ENCODE measurements around the gene PGM5.

PGM5 gene

DNA sequence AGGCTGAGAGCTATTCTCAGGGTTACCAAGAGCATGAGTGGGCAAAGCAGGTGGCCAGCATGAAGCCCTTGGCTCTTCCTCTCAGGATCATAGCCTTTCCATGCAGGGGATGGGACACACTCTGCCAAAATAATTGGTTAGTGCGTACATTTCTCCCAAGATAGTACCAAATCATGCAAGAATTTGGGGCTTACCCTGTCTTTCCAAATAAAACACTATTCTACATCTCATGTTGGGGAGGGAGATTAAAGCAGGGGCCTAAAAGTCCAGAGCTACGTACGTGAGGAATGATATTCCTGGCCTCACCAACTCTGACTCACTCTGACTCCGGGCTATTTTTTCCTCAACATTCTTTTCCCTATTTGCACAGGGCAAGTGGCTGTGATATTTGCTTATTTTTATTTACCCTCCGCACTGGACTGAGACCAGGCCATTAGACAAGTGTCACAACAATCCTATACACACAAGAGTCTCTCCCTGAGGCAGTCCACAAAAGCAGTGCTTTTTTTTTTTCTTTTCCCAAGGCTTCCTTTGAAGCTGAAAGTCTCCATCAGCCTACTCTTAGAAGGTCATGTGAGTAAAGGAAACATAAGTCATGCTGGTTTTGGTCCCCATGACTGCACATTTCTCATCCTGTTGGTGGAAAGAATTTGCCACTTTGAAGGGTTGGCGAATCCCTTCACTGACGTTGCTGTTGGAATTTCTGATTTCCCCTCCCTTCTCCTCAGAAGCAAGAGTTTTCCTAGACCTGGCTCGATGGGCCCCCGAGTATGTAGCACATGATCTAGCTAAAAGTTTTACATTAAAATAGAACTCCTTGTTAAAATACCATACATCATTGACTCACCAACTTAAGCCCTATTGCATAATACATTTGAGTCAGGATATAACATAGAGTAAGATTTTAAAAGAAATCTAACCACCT is 144.3 kb downstream of the PGM5 start:
- no peak for DNase-seq

DNA sequence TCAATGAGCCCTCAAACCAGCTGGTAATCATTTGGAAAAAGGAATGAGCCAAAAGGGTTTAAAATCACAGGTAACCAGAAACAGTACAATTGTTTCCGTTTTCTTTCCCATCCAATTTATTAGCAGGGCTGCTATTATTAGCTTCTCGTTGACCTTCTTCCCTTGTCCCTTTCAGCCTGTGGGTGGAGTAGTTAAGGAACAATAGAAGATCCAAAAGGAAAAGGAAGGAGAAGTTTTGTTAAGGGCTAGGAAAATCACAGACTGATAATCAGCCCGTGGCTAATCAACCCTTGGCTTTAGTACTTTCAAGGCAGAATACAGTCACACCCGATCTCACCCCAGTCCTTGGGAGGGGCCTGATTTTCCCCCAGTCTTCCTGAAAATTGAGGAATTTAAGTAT is 145.9 kb downstream of the PGM5 start:
- no peak for DNase-seq

DNA sequence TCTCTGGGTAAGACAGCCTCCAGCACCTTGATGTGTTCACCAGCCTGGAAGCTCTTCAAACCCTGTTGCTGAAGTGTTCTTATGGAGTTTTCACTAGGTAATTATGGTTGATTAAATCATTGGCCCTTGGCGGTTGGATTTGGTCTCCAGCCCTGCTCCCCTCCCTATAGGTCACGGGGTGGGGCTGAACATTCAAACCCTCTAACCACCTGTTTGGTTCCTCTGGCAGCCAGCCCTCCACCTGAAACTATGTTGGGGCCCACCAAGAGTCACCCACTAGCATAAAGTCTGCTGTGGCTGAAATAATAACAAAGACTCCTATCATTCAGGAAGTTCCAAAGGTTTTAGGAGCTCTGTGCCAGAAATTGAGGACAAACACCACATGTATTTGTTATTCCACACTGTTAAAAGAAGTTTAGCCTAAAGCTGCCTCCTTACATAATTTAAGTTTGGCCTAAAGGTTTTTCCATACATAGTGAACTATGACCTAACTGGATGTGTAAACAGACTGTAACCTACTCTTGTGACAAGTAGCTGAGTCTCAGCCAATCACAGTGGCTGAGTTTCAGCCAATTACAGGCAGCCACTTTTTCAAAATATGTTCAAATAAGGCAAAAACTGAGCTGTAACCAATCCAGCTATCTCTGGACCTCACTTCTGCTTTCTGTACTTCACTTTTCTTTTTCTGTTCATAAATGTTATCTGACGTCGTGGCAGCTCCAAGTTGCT is 149.4 kb downstream of the PGM5 start:
- no peak for DNase-seq

DNA sequence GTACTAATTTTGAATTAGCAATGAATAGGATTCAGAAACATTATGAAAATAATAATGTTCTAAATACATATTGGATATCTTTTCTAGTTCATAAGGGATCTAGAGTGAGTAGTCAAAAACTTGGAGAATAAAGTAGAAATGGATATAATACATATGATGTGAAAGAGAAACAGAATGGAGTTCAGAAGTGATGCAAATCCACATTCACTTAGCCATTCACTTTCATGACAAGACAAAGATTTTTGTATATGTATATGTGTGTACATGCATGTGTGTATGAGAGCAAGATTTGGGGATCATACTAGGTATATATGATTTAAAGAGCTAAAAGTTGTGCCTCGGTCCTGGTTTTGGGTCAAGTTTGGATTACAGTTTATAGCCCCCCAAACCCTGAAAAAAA is 150.1 kb downstream of the PGM5 start:
- DNase-seq: no peak

DNA sequence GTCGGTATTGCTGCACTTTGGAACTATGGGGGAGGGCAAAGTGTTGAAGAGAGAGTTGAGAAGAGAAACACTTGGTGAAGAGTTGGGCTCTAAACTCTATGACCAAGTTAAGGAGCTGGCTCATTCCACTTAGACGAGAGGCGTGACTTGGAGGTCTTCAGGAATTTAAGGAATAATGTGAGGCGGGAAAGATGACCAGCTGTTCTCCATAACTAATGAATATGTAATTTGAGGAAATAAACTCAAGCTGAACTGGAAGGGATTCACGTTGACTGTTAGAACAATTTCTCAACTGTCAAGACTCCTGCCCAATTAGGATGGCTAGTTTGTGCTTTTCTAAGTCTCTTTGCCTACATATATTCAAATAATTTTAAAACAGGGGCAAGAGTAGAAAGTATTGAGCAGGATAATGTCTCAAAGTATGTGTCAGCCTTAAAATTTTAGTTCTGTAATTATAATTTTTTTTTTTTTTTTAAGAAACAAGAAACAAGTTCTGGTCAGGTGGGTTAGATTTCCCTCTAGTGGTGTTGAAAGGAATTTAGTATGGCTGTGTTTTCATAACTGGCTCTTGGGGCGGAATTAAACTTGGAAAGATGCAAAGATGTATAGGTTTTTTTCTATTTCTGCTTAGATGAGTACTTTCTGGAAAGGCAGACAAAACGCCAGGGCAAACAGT is 150.9 kb downstream of the PGM5 start:
- DNase-seq: no peak

DNA sequence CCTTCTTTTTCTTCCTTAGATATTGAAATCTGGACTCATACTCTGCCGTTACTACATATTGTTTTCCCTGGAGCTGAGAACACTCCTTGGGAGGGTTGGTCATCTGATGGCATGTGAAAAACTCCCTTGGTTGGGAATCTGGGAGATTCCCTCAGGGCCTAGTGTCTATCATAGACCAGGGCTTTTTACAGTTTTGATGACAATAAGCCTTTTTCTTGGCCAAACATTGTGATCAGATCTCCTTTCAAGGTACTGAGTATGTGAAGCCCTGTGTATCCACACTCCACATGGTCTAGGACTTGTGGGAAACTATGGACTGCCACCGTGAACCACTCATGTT is 151.4 kb downstream of the PGM5 start:
- DNase-seq: no peak

DNA sequence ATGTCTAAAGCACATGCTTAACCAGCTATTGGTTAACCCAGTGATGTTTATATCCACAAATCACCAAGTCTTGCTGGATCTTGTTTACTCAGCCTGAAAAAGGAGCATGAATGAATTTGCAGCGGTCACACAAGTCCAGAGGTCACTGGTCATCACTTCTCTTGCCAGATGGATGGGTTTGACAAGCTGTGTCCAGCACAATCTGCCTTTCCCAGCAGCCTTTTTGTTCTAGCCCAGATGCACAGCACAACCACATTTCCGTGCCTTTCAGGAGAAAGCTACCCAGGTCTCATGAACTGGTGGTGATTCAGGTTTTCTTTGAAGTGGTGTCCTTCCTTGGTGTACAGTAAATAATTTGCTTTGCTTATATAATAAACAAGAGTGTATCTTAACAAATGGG is 152.1 kb downstream of the PGM5 start:
- no peak for DNase-seq

DNA sequence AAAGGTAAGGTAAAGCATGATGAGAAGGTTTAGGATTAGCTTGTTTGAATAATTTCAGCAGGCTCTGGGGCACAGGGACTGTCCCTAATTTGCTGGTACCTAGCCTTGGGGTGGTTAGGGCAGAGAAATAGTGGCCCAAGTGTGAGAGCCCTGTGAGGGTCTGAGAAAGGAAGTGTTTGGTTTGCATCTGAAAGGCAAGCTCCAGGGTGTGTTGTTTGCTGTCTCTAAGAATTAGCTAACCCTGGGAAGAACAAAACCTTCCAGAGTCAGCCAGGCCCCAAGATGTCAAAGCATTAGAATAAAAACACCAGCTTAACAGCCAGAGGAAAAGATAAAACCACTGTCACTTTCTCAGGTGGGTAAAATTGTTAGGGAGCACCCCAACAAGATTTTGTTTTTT is 153.3 kb downstream of the PGM5 start:
- DNase-seq: no peak

DNA sequence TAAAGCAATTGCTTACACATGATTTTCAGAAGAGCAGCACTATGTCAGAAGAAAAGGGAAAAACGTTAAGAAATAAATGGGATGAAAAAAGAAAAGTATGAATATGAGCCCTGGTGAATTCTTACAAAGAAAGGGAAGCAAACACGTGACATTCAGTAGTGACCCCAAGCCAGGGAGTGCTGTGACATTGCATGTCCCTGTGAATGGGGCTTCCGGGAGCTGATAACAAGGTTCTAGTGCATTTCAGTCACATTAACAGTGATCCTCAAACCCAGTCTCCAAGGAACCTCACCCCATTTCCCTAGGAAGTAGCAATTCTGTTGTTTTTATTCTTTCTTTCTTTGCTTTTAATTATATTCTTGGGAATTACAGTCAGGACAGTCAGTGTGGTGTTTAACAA is 157.0 kb downstream of the PGM5 start:
- no peak for DNase-seq

DNA sequence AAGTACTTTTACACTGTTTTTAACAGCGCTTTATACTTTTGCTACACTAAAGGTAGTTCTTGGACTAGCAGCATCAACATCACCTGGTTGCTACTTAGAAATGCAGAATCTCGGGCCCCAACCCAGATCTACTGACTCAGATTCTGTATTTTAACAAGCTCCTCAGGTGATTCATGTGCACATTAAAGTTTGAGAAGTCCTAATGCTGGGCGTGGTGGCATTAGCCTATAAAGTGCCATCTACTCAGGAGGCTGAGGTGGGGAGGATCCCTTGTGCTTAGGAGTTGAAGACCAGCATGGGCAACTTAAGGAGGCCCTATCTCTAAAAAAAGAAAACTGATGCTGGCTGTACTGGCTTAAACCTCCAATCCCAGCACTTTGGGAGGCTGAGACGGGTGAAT is 157.6 kb downstream of the PGM5 start:
- no peak for DNase-seq

DNA sequence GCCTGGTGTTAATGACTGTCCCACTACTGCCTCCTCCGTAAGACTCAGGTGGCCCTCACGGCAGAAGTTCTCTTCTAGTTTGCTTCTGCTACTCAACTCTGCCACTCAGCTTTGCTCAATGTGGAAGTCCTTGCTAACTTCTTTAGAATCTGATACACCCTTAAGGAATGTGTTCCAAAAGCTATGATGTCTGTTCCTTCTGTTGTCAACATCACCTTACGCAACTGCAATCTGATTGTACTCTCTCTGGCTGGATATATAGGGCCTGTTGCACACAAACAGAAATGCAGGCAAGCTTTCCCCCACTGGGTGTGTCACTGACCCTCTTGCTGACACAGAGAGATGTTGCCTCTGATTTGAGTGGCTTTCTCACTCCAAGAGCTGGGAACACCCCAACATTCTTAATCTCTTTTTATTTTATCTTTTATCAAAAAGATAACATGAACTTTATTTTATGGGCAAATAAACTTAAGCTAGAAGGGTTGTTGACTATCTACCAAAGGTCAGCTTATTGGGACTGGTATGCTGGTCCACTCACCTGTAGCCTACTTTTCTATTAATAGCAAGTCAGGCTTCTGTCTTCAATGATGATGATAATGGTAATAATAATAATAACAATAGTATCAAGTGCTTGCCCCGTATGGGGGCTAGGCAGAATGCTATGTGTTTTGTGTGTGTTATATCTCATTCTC is 159.1 kb downstream of the PGM5 start:
- DNase-seq: no peak

DNA sequence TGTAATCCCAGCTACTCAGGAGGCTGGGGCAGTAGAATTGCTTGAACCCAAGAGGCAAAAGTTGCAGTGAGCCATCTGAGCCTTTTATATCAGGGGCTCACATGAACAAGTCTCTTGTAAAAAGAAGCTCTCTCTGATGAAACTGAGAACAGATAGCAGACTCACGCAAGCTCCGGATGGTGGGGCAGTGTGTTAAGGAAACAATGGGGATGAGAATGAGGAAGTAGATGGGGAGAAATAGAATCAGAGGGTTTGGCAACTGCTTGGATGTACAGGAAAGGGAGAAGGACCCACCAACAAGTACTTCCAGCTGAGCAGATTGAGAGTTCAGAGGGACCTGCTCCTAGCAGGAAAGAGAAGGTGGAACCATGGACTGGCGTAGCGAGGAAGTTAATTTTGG is 165.7 kb downstream of the PGM5 start:
- no peak for DNase-seq

DNA sequence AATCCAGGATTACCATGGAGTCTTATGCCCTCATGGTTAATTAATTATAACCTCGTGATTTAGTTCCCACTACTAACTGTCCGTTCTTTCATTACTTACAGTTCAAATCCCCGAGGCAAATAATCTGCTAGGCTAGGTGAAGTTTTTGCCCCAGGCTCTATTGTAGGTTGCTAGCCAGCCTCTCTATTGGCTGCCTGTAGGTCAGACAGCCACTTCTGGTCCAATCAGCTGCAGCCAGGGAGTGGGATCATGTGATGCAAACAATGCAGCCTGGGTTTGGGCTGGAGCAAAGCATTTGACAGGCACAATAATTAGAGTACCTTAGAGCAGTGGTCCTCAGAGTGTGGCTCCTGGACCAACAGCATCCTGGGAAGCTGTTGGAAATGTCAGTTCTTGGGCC is 166.5 kb downstream of the PGM5 start:
- DNase-seq: no peak

DNA sequence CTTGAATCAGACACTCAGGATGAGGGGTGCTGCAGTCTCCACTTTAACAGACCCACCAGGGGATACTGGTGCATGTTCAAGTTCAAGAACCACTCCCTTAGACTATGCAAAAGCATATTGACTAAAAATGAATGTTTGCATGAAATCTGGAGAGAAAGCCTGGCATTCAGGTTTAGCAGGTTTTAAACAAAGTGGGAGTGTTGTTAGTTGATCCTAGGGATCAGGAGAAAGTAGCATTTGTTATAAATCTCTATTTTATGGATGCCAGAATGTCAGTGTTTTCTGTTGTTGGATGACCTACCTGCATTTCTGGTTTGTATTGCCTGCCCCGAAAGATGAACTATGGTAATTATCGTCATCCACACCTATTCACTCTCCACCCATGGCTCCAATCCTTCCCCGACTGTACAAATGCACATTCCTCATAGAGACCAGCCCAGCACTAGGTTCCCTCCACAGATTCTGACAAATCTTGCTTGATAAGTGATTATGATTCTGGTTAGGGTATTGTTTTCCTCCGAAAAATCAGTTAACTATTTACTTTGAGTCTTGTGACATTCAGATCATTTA is 167.0 kb downstream of the PGM5 start:
- DNase-seq: no peak

DNA sequence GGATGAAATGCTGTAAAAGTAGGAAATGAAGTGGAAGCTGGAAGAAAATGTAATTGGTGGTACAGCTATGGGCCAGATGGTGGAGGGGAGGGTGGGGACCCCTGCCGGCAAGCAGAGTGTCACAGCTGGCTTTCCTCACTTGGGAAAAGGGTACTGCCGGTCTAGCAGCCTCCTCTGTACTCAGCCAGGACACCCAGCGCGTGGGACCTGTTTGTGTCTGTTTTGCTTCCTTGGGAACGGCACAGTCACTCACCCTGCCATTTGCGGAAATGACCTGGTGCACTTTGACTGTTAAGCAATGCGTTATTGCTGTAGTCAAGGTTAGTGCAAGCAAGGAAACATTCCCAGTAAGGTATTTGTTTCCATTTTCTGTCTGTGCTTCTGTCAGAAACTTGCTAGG is 174.2 kb downstream of the PGM5 start:
- peak; percentile 46 for DNase-seq

DNA sequence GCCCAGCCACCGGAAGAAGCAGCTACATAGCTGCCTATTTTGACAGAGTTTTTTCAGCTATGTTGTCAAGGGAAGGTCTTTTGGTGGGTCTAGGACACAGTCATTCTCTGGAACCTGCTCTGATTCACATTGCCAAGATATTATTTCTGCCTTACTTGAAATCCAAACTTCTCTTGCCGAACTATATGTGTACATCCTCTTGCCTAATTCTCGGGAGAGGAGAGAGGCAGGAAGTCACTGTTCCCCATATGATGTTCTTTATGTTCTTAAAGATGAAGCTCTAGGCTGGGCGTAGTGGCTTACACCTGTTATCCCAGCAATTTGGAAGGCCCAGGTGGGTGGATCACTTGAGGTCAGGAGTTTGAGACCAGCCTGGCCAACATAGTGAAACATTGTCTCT is 175.7 kb downstream of the PGM5 start:
- no peak for DNase-seq

DNA sequence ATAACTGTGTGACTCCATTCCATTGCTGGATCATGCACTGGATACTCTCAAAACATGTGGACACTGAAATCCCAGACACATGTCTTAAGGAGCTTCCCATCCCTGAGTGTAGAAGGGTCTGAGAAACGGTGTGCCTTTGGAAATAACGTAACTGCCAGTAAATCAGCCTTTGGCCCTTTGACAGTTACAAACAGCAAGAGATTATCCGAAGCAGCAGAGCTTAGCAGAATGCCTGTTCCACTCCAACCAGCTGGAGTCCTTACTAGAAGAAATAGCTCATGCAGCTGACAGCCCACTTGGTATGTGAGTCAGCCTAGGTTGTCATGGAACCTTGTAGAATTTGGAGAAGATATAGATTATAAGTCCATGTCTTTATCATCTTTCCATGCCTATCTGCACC is 177.3 kb downstream of the PGM5 start:
- DNase-seq: no peak

DNA sequence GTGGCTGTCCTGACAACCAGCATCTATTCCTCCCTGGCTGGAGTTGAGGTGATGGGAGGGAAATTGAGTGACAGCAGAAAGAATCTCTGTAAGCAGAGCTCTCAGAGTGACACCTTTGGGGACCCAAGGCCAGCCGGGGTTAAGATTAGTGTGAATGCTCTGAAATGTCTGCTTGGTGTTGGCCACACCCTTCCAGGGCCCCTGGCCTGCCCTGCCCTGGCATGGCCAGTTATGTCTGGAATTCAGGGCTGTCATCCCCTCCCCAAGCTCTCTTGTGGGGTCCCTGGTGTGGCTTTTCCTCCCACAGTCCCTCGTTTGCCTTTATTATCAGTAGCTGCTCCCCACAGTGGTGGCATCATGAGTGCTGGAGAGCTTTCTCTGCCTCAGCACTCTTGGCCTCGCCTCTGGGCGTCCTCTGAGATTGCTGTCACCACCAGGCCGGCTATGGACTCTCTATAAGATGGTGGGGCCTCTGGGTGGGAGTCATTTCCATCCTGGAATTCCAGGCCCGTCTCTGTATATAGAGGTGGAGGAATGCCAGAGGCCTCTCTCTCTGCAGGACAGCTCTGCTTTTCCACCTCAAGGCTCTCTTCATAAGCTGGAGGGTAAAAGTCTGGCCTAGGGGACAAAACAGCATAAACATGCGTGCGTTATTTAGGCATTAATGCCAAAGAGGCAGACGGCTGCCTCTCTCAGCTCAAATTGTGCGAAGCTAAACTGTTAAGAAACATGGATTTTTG is 180.6 kb downstream of the PGM5 start:
- DNase-seq: no peak

DNA sequence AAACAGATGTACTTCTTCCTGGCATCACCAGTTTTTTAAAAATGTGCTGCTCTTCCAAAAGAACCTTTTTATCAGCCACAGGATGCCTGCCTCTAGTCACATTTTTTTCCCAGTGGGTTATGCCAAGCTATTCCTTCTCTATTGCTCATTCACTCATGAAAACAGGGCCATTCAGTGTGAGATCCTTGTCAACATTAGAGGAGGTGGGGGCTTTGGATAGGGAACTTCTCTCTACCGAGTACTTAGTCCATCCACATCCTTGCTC is 181.1 kb downstream of the PGM5 start:
- DNase-seq: no peak

DNA sequence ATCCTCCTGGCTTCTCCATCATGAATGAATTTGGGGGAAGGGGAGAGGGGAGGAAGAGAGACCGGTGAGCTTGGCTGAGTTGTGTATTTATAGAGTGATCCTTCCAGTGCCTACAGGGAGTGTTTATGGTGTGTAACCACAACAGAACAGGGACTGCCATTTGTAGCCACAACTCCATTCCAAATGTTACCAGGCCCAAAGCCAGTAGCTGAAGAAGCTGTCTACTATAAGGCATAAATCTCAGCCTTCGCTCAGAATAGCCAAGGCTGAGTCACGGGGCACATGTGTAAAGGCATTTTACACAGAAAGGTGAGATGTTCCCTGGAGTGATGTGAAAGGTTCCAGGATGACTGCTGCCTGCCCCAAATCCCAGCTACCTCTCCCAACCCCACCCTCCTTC is 181.8 kb downstream of the PGM5 start:
- DNase-seq: peak; percentile 41

DNA sequence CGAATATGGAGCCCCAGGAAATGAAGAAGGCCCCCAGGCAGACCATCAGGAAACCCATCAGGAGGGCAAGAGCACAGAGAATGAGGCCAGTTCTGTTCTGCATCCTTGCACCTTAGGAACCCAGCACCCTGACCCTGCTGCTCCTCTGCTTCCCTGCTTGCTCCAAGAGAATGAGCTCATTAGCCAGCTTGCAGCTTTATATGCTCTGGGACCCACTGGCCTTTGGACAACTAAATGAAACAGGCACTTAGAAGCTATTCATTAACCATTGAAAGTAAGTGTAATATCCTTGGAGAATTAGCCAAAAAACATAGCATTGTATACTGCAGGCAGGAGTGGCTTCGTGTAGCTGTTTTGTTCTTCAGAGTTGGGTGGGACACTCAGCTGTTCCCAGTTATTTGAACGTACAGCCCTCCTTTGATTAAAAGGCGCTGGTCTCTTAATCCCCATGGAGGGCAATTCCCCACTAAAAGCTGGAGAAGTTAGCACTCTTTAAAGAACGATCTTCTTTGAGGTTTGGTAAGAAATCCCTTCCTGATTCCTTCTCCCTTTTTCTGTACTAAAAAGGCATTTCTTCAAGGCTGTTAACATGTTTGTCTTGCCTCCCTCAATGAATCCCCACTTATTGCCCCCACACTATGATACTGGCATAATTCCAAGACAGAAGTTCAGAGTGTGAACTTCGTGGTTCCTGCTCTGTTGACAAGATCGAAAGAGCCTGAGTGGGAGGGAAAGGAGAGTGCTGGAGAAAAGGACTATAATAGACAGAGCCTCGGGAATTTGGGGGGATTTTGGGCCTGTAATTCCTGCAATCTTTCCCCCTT is 184.5 kb downstream of the PGM5 start, which contains the start of gene TMEM252:
Gene TMEM252, minus strand, starts transcription at position 172 of the 824 bp plus-strand sequence. Its CDS starts 69 bp downstream, at position 103.
- no peak for DNase-seq
